ENCODE data around the gene TEKT2. TPM values are rescaled to one million over a fixed set of nuclear protein-coding genes. Genes with fewer than 3 reads are reported as not detected.
A peak's percentile ranks its signal among the peaks of the same experiment; 100 is the strongest.

Gene TEKT2
- total RNA-seq, 1 experiment from 2014 or later: 0.20 TPM

DNA sequence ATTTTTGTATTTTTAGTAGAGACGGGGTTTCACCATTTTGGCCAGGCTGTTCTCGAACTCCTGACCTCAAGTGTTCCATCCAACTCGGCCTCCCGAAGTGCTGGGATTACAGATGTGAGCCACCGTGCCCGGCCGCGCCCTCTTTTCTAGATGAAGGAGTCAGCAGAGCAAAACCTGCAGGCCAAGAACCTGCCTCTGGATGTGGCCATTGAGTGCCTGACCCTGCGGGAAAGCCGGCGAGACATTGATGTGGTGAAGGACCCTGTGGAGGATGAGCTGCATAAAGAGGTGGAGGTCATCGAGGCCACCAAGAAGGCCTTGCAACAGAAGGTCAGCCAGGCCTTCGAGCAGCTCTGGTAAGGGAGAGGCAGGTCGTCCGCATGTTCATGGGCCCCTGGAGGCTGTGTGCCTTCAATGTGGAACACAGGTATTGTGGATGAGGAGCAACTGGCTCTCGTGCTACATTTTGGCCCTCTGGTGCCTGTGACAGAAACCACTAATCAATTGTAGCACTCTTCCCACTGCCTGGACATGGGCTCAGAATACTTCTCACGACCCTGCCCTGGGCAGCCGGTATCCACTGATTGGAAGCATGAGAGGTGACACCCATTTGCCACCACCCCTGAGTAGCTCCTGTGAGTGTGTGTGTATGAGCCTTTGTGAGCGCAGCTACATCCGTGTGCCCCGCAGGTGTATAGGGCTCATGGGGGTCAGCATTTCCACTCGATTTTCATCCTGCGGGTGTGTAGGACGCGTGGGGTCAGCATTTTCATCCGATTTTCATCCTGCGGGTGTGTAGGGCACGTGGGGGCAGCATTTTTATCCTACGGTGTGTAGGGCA is 2.0 kb downstream of the TEKT2 start:
- Mint-ChIP-seq H3K9me3 (no peaks in the 10 kb centered on the region; a peak in 1 of 5 replicates), H3K27me3 (ENCODE audit: low read depth) (peaks cover 14% of the 10 kb centered on the region), H3K4me1 (peaks cover 21 to 30% of the 10 kb centered on the region in 2 experiments), H3K27ac (no peak overlapping the region), H3K4me3 (0 out of 5 replicates have a peak overlapping the region, but pooled peaks of 1 of the 2 experiments have one; percentile 34), H3K36me3 (ENCODE audit: insufficient read depth in 1 of 3, low read depth in 3 of 3) (peaks cover 2 to 7% (median 4%) of the 10 kb centered on the region in 3 experiments; a peak in 4 of 7 replicates)
- H2BK20ac ChIP-seq (ENCODE audit: low read depth, low read length, poor library complexity, severe bottlenecking): no peak overlapping the region
- no peak overlapping the region for H3K4ac ChIP-seq (ENCODE audit: low read depth, low read length)
- no peak overlapping the region for H2BK15ac ChIP-seq (ENCODE audit: low read depth, low read length)
- no peak overlapping the region for H4K8ac ChIP-seq (replicated peaks; ENCODE audit: insufficient read length, low read depth, low read length)
- peaks cover 2% of the 10 kb centered on the region; the same call in 1 of the 2 replicates for H3K79me2 ChIP-seq (ENCODE audit: insufficient read depth, low read length)
- H2AK5ac ChIP-seq (ENCODE audit: insufficient read length, low read length): no peak overlapping the region
- H3K4me2 ChIP-seq (ENCODE audit: insufficient read depth, insufficient read length, low read length): no peak overlapping the region
- H3K23ac ChIP-seq (ENCODE audit: insufficient read length, low read depth, low read length): no peak overlapping the region
- H3K23me2 ChIP-seq (ENCODE audit: insufficient read length, low read depth, low read length, poor library complexity, severe bottlenecking): peaks cover 14% of the 10 kb centered on the region
- no peak overlapping the region for H3K9ac ChIP-seq (ENCODE audit: extremely low read depth, insufficient read length, low read length)
- DNase-seq: no peak
- H3K9me3 ChIP-seq (ENCODE audit: control insufficient read depth, low read depth, low read length): no peaks in the 10 kb centered on the region
- H4K20me1 ChIP-seq (ENCODE audit: control insufficient read depth, insufficient read depth, insufficient read length): no peaks in the 10 kb centered on the region
- H3K18ac ChIP-seq (ENCODE audit: insufficient read length, low read depth, low read length): no peak overlapping the region
- H3K27ac ChIP-seq (ENCODE audit: insufficient read length, low read depth, low read length): no peak overlapping the region
- no peaks in the 10 kb centered on the region for H3K27me3 ChIP-seq (ENCODE audit: insufficient read depth, low read length)
- H2AFZ ChIP-seq (ENCODE audit: low read length): no peak overlapping the region
- no peak overlapping the region for H2BK5ac ChIP-seq (ENCODE audit: insufficient read length, low read length)
- no peak overlapping the region for H3K14ac ChIP-seq (ENCODE audit: insufficient read depth, low read length)
- TF ChIP-seq, protein P1, sequence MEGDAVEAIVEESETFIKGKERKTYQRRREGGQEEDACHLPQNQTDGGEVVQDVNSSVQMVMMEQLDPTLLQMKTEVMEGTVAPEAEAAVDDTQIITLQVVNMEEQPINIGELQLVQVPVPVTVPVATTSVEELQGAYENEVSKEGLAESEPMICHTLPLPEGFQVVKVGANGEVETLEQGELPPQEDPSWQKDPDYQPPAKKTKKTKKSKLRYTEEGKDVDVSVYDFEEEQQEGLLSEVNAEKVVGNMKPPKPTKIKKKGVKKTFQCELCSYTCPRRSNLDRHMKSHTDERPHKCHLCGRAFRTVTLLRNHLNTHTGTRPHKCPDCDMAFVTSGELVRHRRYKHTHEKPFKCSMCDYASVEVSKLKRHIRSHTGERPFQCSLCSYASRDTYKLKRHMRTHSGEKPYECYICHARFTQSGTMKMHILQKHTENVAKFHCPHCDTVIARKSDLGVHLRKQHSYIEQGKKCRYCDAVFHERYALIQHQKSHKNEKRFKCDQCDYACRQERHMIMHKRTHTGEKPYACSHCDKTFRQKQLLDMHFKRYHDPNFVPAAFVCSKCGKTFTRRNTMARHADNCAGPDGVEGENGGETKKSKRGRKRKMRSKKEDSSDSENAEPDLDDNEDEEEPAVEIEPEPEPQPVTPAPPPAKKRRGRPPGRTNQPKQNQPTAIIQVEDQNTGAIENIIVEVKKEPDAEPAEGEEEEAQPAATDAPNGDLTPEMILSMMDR (conservative IDR thresholded peaks at IDR 0.05): no peak
- H4K91ac ChIP-seq (ENCODE audit: insufficient read length, low read depth, low read length): no peak overlapping the region
- WGBS (ENCODE audit: extremely low coverage, insufficient read length, low lambda C conversion rate): no CpG with 5 or more reads among the region's 29 CpGs
- no peak overlapping the region for H2BK120ac ChIP-seq (ENCODE audit: low read depth, low read length, poor library complexity, severe bottlenecking)
- H3T11ph ChIP-seq (ENCODE audit: low read length): no peak overlapping the region
- no peak overlapping the region for H3K56ac ChIP-seq (ENCODE audit: insufficient read length, low read depth, low read length)
- H4K5ac ChIP-seq (ENCODE audit: insufficient read length, low read depth, low read length): no peak overlapping the region
- H2BK12ac ChIP-seq (ENCODE audit: insufficient read length, low read depth, low read length): no peak overlapping the region
- H3K79me1 ChIP-seq (ENCODE audit: insufficient read depth, low read depth, low read length, poor library complexity, severe bottlenecking): no peaks in the 10 kb centered on the region
- H3K4me1 ChIP-seq (ENCODE audit: insufficient read depth, low read length): no peaks in the 10 kb centered on the region

All from H9 (cell line).